OCI-LY1 (cell line): ENCODE results near the gene CST8.

Experiments used
- H2AFZ ChIP-seq: fragments of 200-600 bp; sonication (generic), shearing (Covaris generic); 2 replicates; pipeline ENCODE4 v1.6.0; 2014; ENCODE audit warnings: antibody characterized with exemption, mild to moderate bottlenecking, low read length
- H3F3A ChIP-seq: fragments of 200-600 bp; sonication (generic), shearing (Covaris generic); 2 replicates; pipeline ENCODE4 v1.6.0; 2014; ENCODE audit warnings: mild to moderate bottlenecking, antibody characterized with exemption, low read length, moderate library complexity; ENCODE audit not compliant: insufficient read depth
- H3K27ac ChIP-seq: fragments of 200-600 bp; sonication (generic); 2 replicates; pipeline ENCODE4 v1.5.1; 2014; ENCODE audit warnings: low read length, mixed run types, mild to moderate bottlenecking, low read depth; ENCODE audit not compliant: poor library complexity, severe bottlenecking
- H3K27me3 ChIP-seq: fragments of 200-600 bp; sonication (generic); 2 replicates; pipeline ENCODE4 v1.6.0; 2014; ENCODE audit warnings: antibody characterized with exemption, mild to moderate bottlenecking, low read length, moderate library complexity; ENCODE audit not compliant: insufficient read depth
- H3K36me3 ChIP-seq: fragments of 200-600 bp; sonication (generic); 2 replicates; pipeline ENCODE4 v1.6.1; 2014; ENCODE audit warnings: mild to moderate bottlenecking, antibody characterized with exemption, low read length, moderate library complexity, mixed read lengths; ENCODE audit not compliant: insufficient read depth
- H3K4me1 ChIP-seq: fragments of 200-600 bp; sonication (generic); 2 replicates; pipeline ENCODE4 v1.5.1; 2014; ENCODE audit warnings: mild to moderate bottlenecking, low read length, moderate library complexity; ENCODE audit not compliant: insufficient read depth, severe bottlenecking
- H3K4me2 ChIP-seq: fragments of 200-600 bp; sonication (generic), shearing (Covaris generic); 2 replicates; pipeline ENCODE4 v1.6.1; 2014; ENCODE audit warnings: low read length
- H3K4me3 ChIP-seq: fragments of 200-600 bp; sonication (generic); 2 replicates; pipeline ENCODE4 v1.5.1; 2014; ENCODE audit warnings: low read length, low read depth, mild to moderate bottlenecking, mixed read lengths; ENCODE audit not compliant: poor library complexity, severe bottlenecking
- H3K79me2 ChIP-seq: fragments of 200-600 bp; shearing (Covaris generic); 2 replicates; pipeline ENCODE4 v1.6.1; 2016; ENCODE audit warnings: mixed run types, low read length, mixed read lengths; ENCODE audit not compliant: insufficient read depth
- H3K9ac ChIP-seq: fragments of 200-600 bp; sonication (generic), shearing (Covaris generic); 2 replicates; pipeline ENCODE4 v1.6.1; 2014; ENCODE audit warnings: mild to moderate bottlenecking, low read length, mixed read lengths
- H3K9me2 ChIP-seq: fragments of 200-600 bp; sonication (generic), shearing (Covaris generic); 2 replicates; pipeline ENCODE4 v1.6.1; 2014; ENCODE audit warnings: low read depth, mild to moderate bottlenecking, low read length, mixed read lengths
- H3K9me3 ChIP-seq: fragments of 200-600 bp; shearing (Covaris generic); 2 replicates; pipeline ENCODE4 v1.6.1; 2014; ENCODE audit warnings: low read length, mixed read lengths
- H4K20me1 ChIP-seq: fragments of 200-600 bp; sonication (generic), shearing (Covaris generic); 2 replicates; pipeline ENCODE4 v1.6.0; 2016; ENCODE audit warnings: mild to moderate bottlenecking, low read length; ENCODE audit not compliant: insufficient read depth
- CTCF ChIP-seq: fragments of 200-600 bp; sonication (generic), shearing (Covaris generic); IDR thresholded peaks from 2 replicates; pipeline ENCODE4 v1.5.1; 2017; ENCODE audit warnings: mild to moderate bottlenecking, antibody characterized with exemption, low read length, moderate library complexity, mixed read lengths
- EZH2 ChIP-seq: fragments of 200-600 bp; sonication (generic), shearing (Covaris generic); IDR thresholded peaks from 2 replicates; pipeline ENCODE4 v1.8.0; 2017; ENCODE audit warnings: borderline replicate concordance, mixed run types, mild to moderate bottlenecking, antibody characterized with exemption, low read length, moderate library complexity, mixed read lengths

Gene CST8

DNA sequence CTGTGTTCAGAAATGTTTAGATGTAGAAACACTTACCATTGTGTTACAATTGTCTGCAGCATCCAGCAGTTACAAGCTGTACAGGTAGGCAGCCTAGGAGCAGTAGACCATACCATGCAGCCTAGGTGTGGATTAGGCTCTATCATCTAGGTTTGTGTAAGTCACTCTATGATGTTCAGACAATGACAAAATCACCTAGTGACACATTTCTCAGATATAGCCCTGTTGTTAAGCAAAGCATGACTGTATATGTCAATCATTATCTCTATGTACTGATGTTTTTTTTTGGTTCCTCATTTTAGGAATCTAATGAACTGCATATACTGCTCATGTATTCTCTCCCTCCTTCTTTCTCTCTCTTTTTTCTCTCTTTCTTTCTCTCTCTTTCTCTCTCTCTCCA is 22.2 kb downstream of the CST8 start:
- Histone ChIP-seq H3K9me2 (no peaks in the 10 kb centered on the region), H3K4me2 (no peak overlapping the region), H3K4me3 (no peak overlapping the region), H3K36me3 (no peaks in the 10 kb centered on the region), H3K9me3 (no peaks in the 10 kb centered on the region), H3K27me3 (no peaks in the 10 kb centered on the region), H3K27ac (no peak overlapping the region), H3K79me2 (no peaks in the 10 kb centered on the region), H4K20me1 (no peaks in the 10 kb centered on the region), H2AFZ (no peak overlapping the region), H3K4me1 (no peaks in the 10 kb centered on the region), H3F3A (no peaks in the 10 kb centered on the region), H3K9ac (no peak overlapping the region)
- TF ChIP-seq EZH2 (no peak), CTCF (no peak)

GRCh38 chr20:23514848-23515247 is 23.9 kb downstream of the CST8 start:
- Histone ChIP-seq H4K20me1 (no peaks in the 10 kb centered on the region), H3K4me1 (no peaks in the 10 kb centered on the region), H3K4me3 (no peak overlapping the region), H3K79me2 (no peaks in the 10 kb centered on the region), H3K9ac (no peak overlapping the region), H3K9me3 (no peaks in the 10 kb centered on the region), H3K9me2 (no peaks in the 10 kb centered on the region), H2AFZ (no peak overlapping the region), H3K27ac (no peak overlapping the region), H3K27me3 (0 out of 2 replicates have a peak, but pooled peaks cover 1% of the 10 kb centered on the region), H3K36me3 (no peaks in the 10 kb centered on the region), H3F3A (no peaks in the 10 kb centered on the region), H3K4me2 (no peak overlapping the region)
- TF ChIP-seq CTCF (no peak), EZH2 (no peak)

DNA sequence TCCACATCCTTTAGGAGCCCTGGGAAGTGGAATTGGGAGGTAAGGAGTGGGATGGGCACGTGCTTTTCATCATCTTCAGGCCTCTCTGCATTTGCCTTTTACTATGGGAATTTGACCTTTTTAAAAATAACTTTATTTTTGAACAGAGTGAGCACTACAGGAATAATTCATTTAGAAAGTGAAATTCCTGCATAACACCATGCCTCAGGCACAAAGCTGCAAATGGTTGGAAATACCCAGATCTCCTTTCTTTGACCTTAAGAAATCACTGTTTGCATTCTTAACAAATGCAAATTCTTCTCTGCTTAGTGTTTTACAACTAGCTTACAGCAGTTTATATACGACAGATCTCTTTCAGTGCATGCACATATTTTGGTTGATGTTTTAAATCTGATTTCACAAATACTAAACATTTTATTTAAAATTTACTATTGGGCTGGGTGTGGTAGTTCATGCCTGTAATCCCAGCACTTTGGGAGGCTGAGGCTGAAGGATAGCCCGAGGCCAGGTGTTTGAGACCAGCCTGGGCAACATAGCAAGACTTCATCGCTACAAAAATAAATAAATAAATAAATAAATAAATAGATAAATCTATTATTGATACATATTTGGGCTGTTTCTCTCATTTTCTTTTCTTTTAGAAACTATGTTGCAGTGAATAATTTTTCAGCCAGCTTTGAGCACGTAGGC is 24.5 kb downstream of the CST8 start:
- Histone ChIP-seq H3K27me3 (0 out of 2 replicates have a peak, but pooled peaks cover 3% of the 10 kb centered on the region), H3K4me3 (no peak overlapping the region), H3K9me3 (no peaks in the 10 kb centered on the region), H3K9me2 (no peaks in the 10 kb centered on the region), H2AFZ (no peak overlapping the region), H3K4me1 (no peaks in the 10 kb centered on the region), H3K36me3 (no peaks in the 10 kb centered on the region), H4K20me1 (no peaks in the 10 kb centered on the region), H3K79me2 (no peaks in the 10 kb centered on the region), H3K27ac (no peak overlapping the region), H3K4me2 (no peak overlapping the region), H3K9ac (no peak overlapping the region), H3F3A (no peaks in the 10 kb centered on the region)
- TF ChIP-seq EZH2 (no peak), CTCF (no peak)
